HEK293 (cell line): ENCODE measurements around the gene CSAG3.
"Not testable (repeated sequence)": the region's sequence is repeated elsewhere in the genome, so short reads cannot be mapped to it uniquely, and the experiment has no call there.

Experiments used
- CTCF ChIA-PET: fragments of 350-600 bp; formaldehyde crosslinking; extraction: SDS; loops from one replicate; lab custom pipeline; 2021; ENCODE audit warnings: antibody characterized with exemption; lab: Yijun Ruan, JAX
- POLR2A ChIA-PET: fragments of 300-600 bp; formaldehyde crosslinking; extraction: SDS; loops from one replicate; lab custom pipeline; 2020; ENCODE audit warnings: antibody characterized with exemption, inconsistent platforms; lab: Yijun Ruan, JAX
- H3K27ac ChIP-seq: fragments of 200-500 bp; sonication (Bioruptor generic); 2 replicates; pipeline ENCODE4 v1.5.1; 2014; ENCODE audit warnings: low read depth, low read length, control low read depth, inconsistent platforms; ENCODE audit errors: extremely low read depth
- H3K36me3 ChIP-seq, 2 experiments: fragments of 200-500 bp in 1 of 2; sonication (Bioruptor generic) in 1 of 2; 1 replicate in 1 of 2; 2 replicates in 1 of 2; pipeline ENCODE4 v1.5.1; 2014 to 2017; ENCODE audit warnings: inconsistent platforms in 2 of 2, low read length in 2 of 2; ENCODE audit not compliant: control insufficient read depth in 2 of 2, insufficient read depth in 1 of 2
- H3K4me1 ChIP-seq: fragments of 200-500 bp; sonication (Bioruptor generic); 2 replicates; pipeline ENCODE4 v1.5.1; 2014; ENCODE audit warnings: mild to moderate bottlenecking, low read length, inconsistent platforms; ENCODE audit not compliant: control insufficient read depth, insufficient read depth
- H3K4me3 ChIP-seq: 2 replicates; pipeline ENCODE4 v1.5.1; 2011; ENCODE audit warnings: low read depth, mild to moderate bottlenecking, control low read depth, low read length, moderate library complexity
- H3K9me3 ChIP-seq: fragments of 200-500 bp; sonication (Bioruptor generic); 2 replicates; pipeline ENCODE4 v1.5.1; 2014; ENCODE audit warnings: low read depth, low read length, inconsistent platforms; ENCODE audit not compliant: control insufficient read depth, insufficient read depth
- MEIS1 ChIP-seq: sonication (generic); formaldehyde crosslinking; IDR thresholded peaks from 2 replicates; pipeline ENCODE4 v1.8.1; 2022; ENCODE audit warnings: missing genetic modification reagents, mild to moderate bottlenecking, borderline replicate concordance
- PRDM10 ChIP-seq: fragments of 450-650 bp; formaldehyde crosslinking; IDR thresholded peaks from 2 replicates; pipeline ENCODE4 v1.5.1; 2016; ENCODE audit warnings: missing biosample characterization, missing genetic modification characterization
- REST ChIP-seq: fragments of 450-650 bp; formaldehyde crosslinking; IDR thresholded peaks from 2 replicates; pipeline ENCODE4 v1.5.1; 2016; ENCODE audit warnings: missing biosample characterization, missing genetic modification characterization
- SP3 ChIP-seq: fragments of 450-650 bp; formaldehyde crosslinking; IDR thresholded peaks from 2 replicates; pipeline ENCODE4 v1.5.1; 2016; ENCODE audit warnings: missing biosample characterization, missing genetic modification characterization
- ZBTB26 ChIP-seq: fragments of 450-650 bp; formaldehyde crosslinking; optimal IDR thresholded peaks from 2 replicates; pipeline ENCODE3; 2016; ENCODE audit warnings: missing biosample characterization, mild to moderate bottlenecking, missing genetic modification characterization
- ZNF148 ChIP-seq: fragments of 450-650 bp; formaldehyde crosslinking; IDR thresholded peaks from 2 replicates; pipeline ENCODE4 v1.5.0; 2017; ENCODE audit warnings: missing biosample characterization, missing genetic modification characterization, borderline replicate concordance
- ZNF157 ChIP-seq: fragments of 450-650 bp; formaldehyde crosslinking; IDR thresholded peaks from 2 replicates; pipeline ENCODE4 v1.5.1; 2016; ENCODE audit warnings: missing biosample characterization, missing genetic modification characterization
- ZNF202 ChIP-seq: fragments of 450-650 bp; formaldehyde crosslinking; IDR thresholded peaks from 2 replicates; pipeline ENCODE4 v1.5.1; 2016; ENCODE audit warnings: missing biosample characterization, missing genetic modification characterization, borderline replicate concordance
- ZNF214 ChIP-seq: fragments of 450-650 bp; formaldehyde crosslinking; IDR thresholded peaks from 2 replicates; pipeline ENCODE4 v1.5.1; 2017; ENCODE audit warnings: missing biosample characterization, mild to moderate bottlenecking, missing genetic modification characterization, borderline replicate concordance
- ZNF221 ChIP-seq: fragments of 450-650 bp; formaldehyde crosslinking; IDR thresholded peaks from 2 replicates; pipeline ENCODE4 v1.5.1; 2017; ENCODE audit warnings: missing biosample characterization, missing genetic modification characterization, borderline replicate concordance
- ZNF610 ChIP-seq: fragments of 450-650 bp; formaldehyde crosslinking; IDR thresholded peaks from 2 replicates; pipeline ENCODE4 v1.5.1; 2016; ENCODE audit warnings: missing biosample characterization, missing genetic modification characterization, borderline replicate concordance
- ZNF692 ChIP-seq: fragments of 450-650 bp; formaldehyde crosslinking; IDR thresholded peaks from 2 replicates; pipeline ENCODE4 v1.5.1; 2016; ENCODE audit warnings: missing biosample characterization, missing genetic modification characterization
- ZNF792 ChIP-seq: fragments of 450-650 bp; formaldehyde crosslinking; IDR thresholded peaks from 2 replicates; pipeline ENCODE4 v1.5.1; 2016; ENCODE audit warnings: missing biosample characterization, missing genetic modification characterization

CSAG3 gene

GRCh38 chrX:152733261-152733975 is 25.6 kb upstream of the CSAG3 start, which contains the start of the genes CSAG1 and MAGEA12:
TSS of gene CSAG1 (minus strand) at chrX:152733721. CDS start at chrX:152732460, 1,261 bp downstream.
TSS of gene MAGEA12 (plus strand) at chrX:152733757. CDS start at chrX:152736162, 2,405 bp downstream.
- H3K4me3 ChIP-seq = no peak within 1 kb of the TSS
- H3K4me1 ChIP-seq = no peaks in the 10 kb centered on the region
- CTCF ChIA-PET = no interaction called here
- POLR2A ChIA-PET = no interaction called here
- no peaks in the 10 kb centered on the region for H3K36me3 ChIP-seq
- TF ChIP-seq ZNF202 (no peak), MEIS1 (CRISPR knock-in tag) (no peak), ZNF610 (tag by site-specific recombination) (no peak), ZNF157 (no peak), ZNF221 (tag by site-specific recombination) (no peak), ZBTB26 (no peak)
- H3K27ac ChIP-seq = no peak within 1 kb of the TSS
- H3K9me3 ChIP-seq = no peaks in the 10 kb centered on the region

GRCh38 chrX:152734143-152734858 is 24.7 kb upstream of the CSAG3 start:
- H3K36me3 ChIP-seq, CTCF ChIA-PET, POLR2A ChIA-PET, H3K27ac ChIP-seq, H3K4me1 ChIP-seq, H3K9me3 ChIP-seq, H3K4me3 ChIP-seq: not testable (repeated sequence)

GRCh38 chrX:152735101-152735500 is 23.9 kb upstream of the CSAG3 start:
- POLR2A ChIA-PET = no interaction called here
- Histone ChIP-seq H3K4me3 (no peak overlapping the region), H3K4me1 (no peaks in the 10 kb centered on the region), H3K36me3 (no peaks in the 10 kb centered on the region), H3K9me3 (no peaks in the 10 kb centered on the region), H3K27ac (no peak overlapping the region)
- CTCF ChIA-PET = no interaction called here
- TF ChIP-seq PRDM10 (tag by site-specific recombination) = no peak
- TF ChIP-seq ZNF148 = no peak
- TF ChIP-seq REST (tag by site-specific recombination) = no peak
- no peak for TF ChIP-seq ZNF792 (tag by site-specific recombination)
- TF ChIP-seq SP3 (tag by site-specific recombination) = no peak
- no peak for TF ChIP-seq ZNF214
- TF ChIP-seq ZNF692 (tag by site-specific recombination) = no peak
